K562 (cell line): Measurements from ENCODE around the gene CYTH4. TPM values are rescaled to one million over a fixed set of nuclear protein-coding genes. Genes with fewer than 3 reads are reported as not detected.
A peak's percentile ranks its signal among the peaks of the same experiment; 100 is the strongest.

Experiments used
- ATAC-seq: fragments of 200-7000 bp; cut with Tn5 transposase; 3 replicates; pipeline ENCODE4 v1.9.1; 2020; ENCODE audit warnings: moderate library complexity
- BruUV-seq: library from RNA; stranded (reverse); fragments of 400-500 nt; replicated peaks from 2 replicates; lab custom pipeline; 2021; lab: Mats Ljungman, UMichigan
- CTCF ChIA-PET: fragments of 300-600 bp; formaldehyde crosslinking; extraction: SDS; loops from one replicate; lab custom pipeline; 2021; ENCODE audit warnings: low intra/inter-chr PET ratio; lab: Yijun Ruan, JAX
- POLR2A ChIA-PET: fragments of 300-600, 350-650 bp; sonication (Branson Sonifier 250); formaldehyde crosslinking; extraction: SDS; loops from one replicate; lab custom pipeline; 2021; ENCODE audit warnings: antibody characterized with exemption, inconsistent platforms; lab: Yijun Ruan, JAX
- DNase-seq, 4 experiments: peaks; one replicate each; pipeline versions ENCODE4 v3.0.0 to v3.0.0-alpha.2; 2011 to 2018; ENCODE audit warnings: low spot score in 3 of 4, mixed read lengths in 3 of 4; ENCODE audit errors: extremely low read depth in 1 of 4
- FAIRE-seq: peaks from 2 replicates; lab custom pipeline; 2011; peaks lifted over from hg19 to GRCh38; lab: Jason Lieb, UNC
- H2AFZ ChIP-seq: 2 replicates; pipeline ENCODE4 v1.6.0; 2011; ENCODE audit warnings: low read depth, low read length, control low read depth, inconsistent platforms
- H3K27ac ChIP-seq: fragments of 200-600 bp; 3 replicates; pipeline ENCODE4 v1.8.0; 2011; ENCODE audit warnings: low read depth, mild to moderate bottlenecking, control low read depth, inconsistent platforms, low read length, moderate library complexity, mixed read lengths; ENCODE audit errors: extremely low read depth
- H3K27me3 ChIP-seq, 2 experiments: fragments of 300-600 bp in 1 of 2; 2 replicates in 1 of 2; 3 replicates in 1 of 2; pipeline versions ENCODE4 v1.6.0 to v1.8.0; 2011; ENCODE audit warnings: inconsistent platforms in 2 of 2, low read length in 2 of 2, mild to moderate bottlenecking in 1 of 2, mixed read lengths in 1 of 2, moderate library complexity in 1 of 2; ENCODE audit not compliant: control insufficient read depth in 2 of 2, insufficient read depth in 2 of 2
- H3K36me3 ChIP-seq: fragments of 300-600 bp; 3 replicates; pipeline ENCODE4 v1.8.0; 2011; ENCODE audit warnings: mild to moderate bottlenecking, low read length, inconsistent platforms; ENCODE audit not compliant: control insufficient read depth, insufficient read depth
- H3K4me1 ChIP-seq, 2 experiments: fragments of 200-600 bp in 1 of 2; replicated peaks in 1 of 2; 2 replicates in 1 of 2; 3 replicates in 1 of 2; pipeline versions ENCODE4 v1.5.1 to v1.8.0; 2011; ENCODE audit warnings: inconsistent platforms in 2 of 2, low read length in 2 of 2, mild to moderate bottlenecking in 1 of 2, mixed read lengths in 1 of 2, moderate library complexity in 1 of 2; ENCODE audit not compliant: control insufficient read depth in 2 of 2, insufficient read depth in 2 of 2
- H3K4me2 ChIP-seq: 2 replicates; pipeline ENCODE4 v1.6.1; 2011; ENCODE audit warnings: low read length, control low read depth, inconsistent platforms, mixed read lengths; ENCODE audit not compliant: insufficient read depth
- H3K4me3 ChIP-seq: fragments of 200-600 bp; sonication (generic), shearing (Covaris generic); 2 replicates; pipeline ENCODE4 v1.5.1; 2016; ENCODE audit warnings: control low read depth, inconsistent platforms
- H3K79me2 ChIP-seq: fragments of 200-600 bp; 3 replicates; pipeline ENCODE4 v1.8.0; 2011; ENCODE audit warnings: low read length, inconsistent platforms; ENCODE audit not compliant: control insufficient read depth, insufficient read depth
- H3K9ac ChIP-seq, 2 experiments: 2 replicates each; pipeline versions ENCODE4 v1.6.0 to v1.6.1; 2011; ENCODE audit warnings: low read depth in 2 of 2, low read length in 2 of 2, control low read depth in 1 of 2, inconsistent platforms in 1 of 2, mild to moderate bottlenecking in 1 of 2, mixed read lengths in 1 of 2; ENCODE audit not compliant: insufficient read depth in 1 of 2
- H3K9me1 ChIP-seq: one replicate; pipeline ENCODE4 v1.6.0; 2011; ENCODE audit warnings: inconsistent platforms, mild to moderate bottlenecking, low read length, moderate library complexity; ENCODE audit not compliant: control insufficient read depth, insufficient read depth
- H3K9me3 ChIP-seq: replicated peaks from 2 replicates; pipeline ENCODE4 v1.5.1; 2011; ENCODE audit warnings: low read depth, low read length, inconsistent platforms; ENCODE audit not compliant: control insufficient read depth, insufficient read depth
- H4K20me1 ChIP-seq: replicated peaks from 2 replicates; pipeline ENCODE4 v1.6.1; 2011; ENCODE audit warnings: low read length, inconsistent platforms, mixed read lengths; ENCODE audit not compliant: control insufficient read depth, insufficient read depth
- ARHGAP35 ChIP-seq: fragments of 450-650 bp; IDR thresholded peaks from 2 replicates; pipeline ENCODE4 v1.6.1; 2018; ENCODE audit not compliant: partially characterized antibody
- BCOR ChIP-seq: fragments of 450-650 bp; IDR thresholded peaks from 2 replicates; pipeline ENCODE4 v1.6.1; 2016
- EGR1 ChIP-seq: fragments of 450-650 bp; conservative IDR thresholded peaks from 2 replicates; pipeline ENCODE4 v1.6.1; 2017; ENCODE audit warnings: mild to moderate bottlenecking
- ERF ChIP-seq: fragments of 450-650 bp; formaldehyde crosslinking; IDR thresholded peaks from 2 replicates; pipeline ENCODE4 v1.4.0; 2020; ENCODE audit warnings: mild to moderate bottlenecking, mixed read lengths
- ILK ChIP-seq: fragments of 450-650 bp; IDR thresholded peaks from 2 replicates; pipeline ENCODE4 v1.6.1; 2016; ENCODE audit warnings: missing genetic modification characterization, low read depth, mild to moderate bottlenecking, missing compliant biosample characterization, moderate library complexity, borderline replicate concordance
- L3MBTL2 ChIP-seq: fragments of 450-650 bp; IDR thresholded peaks from 2 replicates; pipeline ENCODE4 v1.6.1; 2016; ENCODE audit warnings: mild to moderate bottlenecking, moderate library complexity
- MYC ChIP-seq, 2 experiments: fragments of 250-450 bp in 1 of 2; sonication (Bioruptor Pico) in 1 of 2; IDR thresholded peaks; 2 replicates each; pipeline versions ENCODE4 v1.5.1 to v1.6.1; 2012 to 2021; ENCODE audit warnings: low read depth in 2 of 2, borderline replicate concordance in 1 of 2, improper control_type of control experiment in 1 of 2, low read length in 1 of 2, mild to moderate bottlenecking in 1 of 2, moderate library complexity in 1 of 2
- PCBP2 ChIP-seq: fragments of 200-400 bp; formaldehyde crosslinking; IDR thresholded peaks from 2 replicates; pipeline ENCODE4 v1.6.1; 2018; ENCODE audit warnings: low read length, low read depth, mild to moderate bottlenecking, moderate library complexity; ENCODE audit not compliant: poor library complexity, severe bottlenecking
- RBM25 ChIP-seq: fragments of 200-400 bp; formaldehyde crosslinking; IDR thresholded peaks from 2 replicates; pipeline ENCODE4 v1.6.1; 2018; ENCODE audit warnings: low read length, low read depth, moderate library complexity; ENCODE audit not compliant: severe bottlenecking
- ZNF274 ChIP-seq: IDR thresholded peaks from 2 replicates; pipeline ENCODE4 v1.6.1; 2011; ENCODE audit warnings: low read depth, mild to moderate bottlenecking, low read length, moderate library complexity, borderline replicate concordance
- WGBS: fragments of 100-300 bp; shearing (Covaris generic); methylation state at CpG from one replicate; pipeline ENCODE4 v1.1.6; 2016; ENCODE audit warnings: low coverage, mixed read lengths; ENCODE audit not compliant: insufficient coverage; ENCODE audit errors: missing lambda C conversion rate; 5-methylcytosine and 5-hydroxymethylcytosine counted together
- in situ Hi-C: fragments of 300-500 bp; cut with MboI; formaldehyde crosslinking; loops from 4 replicates; pipeline ENCODE4 v1.15.0; 2018; ENCODE audit warnings: inconsistent platforms, mixed read lengths
- intact Hi-C: fragments of 100-400 bp; cut with micrococcal nuclease; formaldehyde crosslinking; loops from 2 replicates; pipeline ENCODE4 v1.14.2; 2022
- polyA plus RNA-seq, 8 experiments: library from polyadenylated mRNA; depleted of rRNA in 4 of 8; stranded (reverse) in 5 of 8; unstranded in 3 of 8; fragments of >200 nt; fragmentation: Nextera tagmentation in 2 of 8; fragmentation: Illumina TruSeq in 1 of 8; extraction: Ambion mirVana in 2 of 8; extraction: Trizol in 1 of 8; gene quantifications; 2 replicates each; pipeline versions ENCODE4 v1.2.1 to v1.2.3, GENCODE V29; 2011 to 2014; ENCODE audit warnings: inconsistent platforms in 1 of 8, missing spikeins in 1 of 8
- total RNA-seq, 7 experiments: library from RNA; depleted of rRNA in 6 of 7; stranded (reverse); fragments of >200 nt in 6 of 7; fragmentation: Illumina TruSeq in 2 of 7; extraction: Trizol in 2 of 7; gene quantifications; 2 replicates each; pipeline versions ENCODE4 v1.2.1 to v1.2.3, GENCODE V29; 2011 to 2021; ENCODE audit warnings: low replicate concordance in 1 of 7
- TF ChIP-seq, protein P1 (sequence below): sonication (generic); formaldehyde crosslinking; IDR thresholded peaks from 2 replicates; pipeline ENCODE4 v1.9.0; 2022; ENCODE audit warnings: mild to moderate bottlenecking, missing genetic modification reagents

CYTH4 gene
- total and polyA plus RNA-seq, 9 of the 15 experiments (the other 6 are each of a cell fraction or from before 2014, with no cell fraction given) = 0.03 to 2.0 (median 0.61) TPM; not detected in 1

DNA sequence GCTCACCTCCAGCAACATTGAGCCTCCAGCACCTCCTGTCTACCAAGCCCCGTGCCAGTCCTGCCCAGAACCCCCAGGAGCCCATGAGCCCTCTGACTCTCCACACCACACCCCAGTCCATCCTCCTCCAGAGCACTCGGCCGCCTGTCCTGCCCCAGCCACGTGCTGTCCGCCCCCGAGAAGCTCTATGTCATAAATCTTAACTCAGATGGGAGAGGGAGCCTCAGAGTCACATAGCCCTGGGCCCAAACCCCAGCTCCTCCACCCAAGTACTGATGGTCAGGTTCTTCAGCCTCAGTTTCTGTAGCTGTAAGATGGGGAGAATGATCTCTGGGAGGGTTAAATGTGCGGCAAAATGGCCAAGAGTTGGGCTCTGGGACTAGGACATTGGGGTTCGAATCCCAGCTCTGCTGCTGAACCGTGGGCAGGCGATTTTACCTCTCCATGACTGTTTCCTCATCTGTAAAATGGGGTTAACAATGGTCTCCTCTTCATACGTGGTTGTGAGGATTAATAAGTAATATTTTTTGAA, 27.8 kb downstream of the CYTH4 start:
- ATAC-seq (no peak; the same call in 2 of the 3 replicates), FAIRE-seq (no peak), DNase-seq (peak; percentile 26 to 46 (median 36))
- Histone ChIP-seq H2AFZ (peak overlapping the region; percentile 58), H3K27ac (peak overlapping the region; percentile 46; the same call in 1 of the 3 replicates), H3K4me3 (no peak overlapping the region), H3K4me2 (peak overlapping the region; percentile 25; the same call in 1 of the 2 replicates), H3K9me3 (no peaks in the 10 kb centered on the region), H3K27me3 (no peaks in the 10 kb centered on the region), H3K79me2 (no peaks in the 10 kb centered on the region), H3K9ac (no peak overlapping the region), H3K9me1 (no peaks in the 10 kb centered on the region), H4K20me1 (no peaks in the 10 kb centered on the region), H3K36me3 (no peaks in the 10 kb centered on the region; the same call in 2 of the 3 replicates), H3K4me1 (peaks cover 24 to 50% of the 10 kb centered on the region in 2 experiments)
- whole genome bisulfite sequencing = 11% methylated on average over 11 of the region's 11 CpGs
- CTCF ChIA-PET = no interaction called here
- in situ Hi-C loops = no loop called here
- intact Hi-C loops = no loop called here
- POLR2A ChIA-PET = interaction anchor here (0.9 kb wide), 1 partner anchor 29 kb away, joined by 3 read pairs; no protein-coding TSS in a partner anchor
- BruUV-seq = no TSS peak
- TF ChIP-seq MYC (IDR thresholded peaks at IDR 0.05; ENCODE audit: low read depth, low read length) (peak; percentile 50; the same call in 1 of the 2 replicates), MYC (CRISPR knock-in tag; IDR thresholded peaks at IDR 0.05; ENCODE audit: borderline replicate concordance, low read depth) (no peak), L3MBTL2 (peak; percentile 75), PCBP2 (no peak), EGR1 (peak; percentile 89), RBM25 (peak; percentile 77), ARHGAP35 (no peak), BCOR (peak; percentile 65), ILK (tag) (no peak), ERF (CRISPR knock-in tag) (0 out of 2 replicates have a peak, but pooled peaks have one; percentile 26), ZNF274 (no peak)
- TF ChIP-seq, protein P1, sequence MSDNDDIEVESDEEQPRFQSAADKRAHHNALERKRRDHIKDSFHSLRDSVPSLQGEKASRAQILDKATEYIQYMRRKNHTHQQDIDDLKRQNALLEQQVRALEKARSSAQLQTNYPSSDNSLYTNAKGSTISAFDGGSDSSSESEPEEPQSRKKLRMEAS (CRISPR knock-in tag) = peak; percentile 52; the same call in 1 of the 2 replicates
